Uterus (tissue), 4 donors: ENCODE measurements around the gene RASAL2. TPM values are rescaled to one million over a fixed set of nuclear protein-coding genes. Genes with fewer than 3 reads are reported as not detected.

Experiments
- DNase-seq, 2 donors: peaks; one replicate each; pipeline ENCODE4 v3.0.0-alpha.2; 2019 to 2020
- H3K27ac ChIP-seq, 2 donors: fragments of 200-600 bp; sonication (generic); 1 replicate in 1 of 2; 2 replicates in 1 of 2; pipeline ENCODE4 v1.5.1; 2016 to 2018
- H3K27me3 ChIP-seq, 2 donors: fragments of 200-600 bp; sonication (generic); one replicate each; pipeline ENCODE4 v1.5.1; 2018 to 2019; ENCODE audit warnings: control low read depth in 1 of 2
- H3K36me3 ChIP-seq, 2 donors: fragments of 200-600 bp; sonication (generic); one replicate each; pipeline ENCODE4 v1.5.1; 2019; ENCODE audit warnings: control low read depth in 1 of 2
- H3K4me1 ChIP-seq, 2 donors: fragments of 200-600 bp; sonication (generic); one replicate each; pipeline ENCODE4 v1.5.1; 2018 to 2019; ENCODE audit warnings: control low read depth in 1 of 2
- H3K4me3 ChIP-seq, 2 donors: fragments of 200-600 bp; sonication (generic); 1 replicate in 1 of 2; 2 replicates in 1 of 2; pipeline ENCODE4 v1.5.1; 2018 to 2019; ENCODE audit warnings: mild to moderate bottlenecking in 1 of 2
- H3K9me3 ChIP-seq, 2 donors: fragments of 200-600 bp; sonication (generic); one replicate each; pipeline ENCODE4 v1.5.1; 2019; ENCODE audit warnings: control low read depth in 1 of 2
- POLR2A ChIP-seq, 2 donors: fragments of 450-650 bp; IDR thresholded peaks; one replicate each; pipeline ENCODE4 v1.6.1; 2016; ENCODE audit warnings: antibody characterized with exemption in 2 of 2, mild to moderate bottlenecking in 1 of 2, moderate library complexity in 1 of 2
- intact Hi-C: fragments of 100-400 bp; cut with DNase I; formaldehyde crosslinking; loops from one replicate; pipeline ENCODE4 v1.15.1; 2023; ENCODE audit warnings: low total_unique reads
- total RNA-seq, 4 donors: library from RNA; depleted of rRNA in 3 of 4; stranded (reverse); fragments of >200 nt in 3 of 4; gene quantifications; one replicate each; pipeline versions ENCODE4 v1.1.0 to v1.2.4, GENCODE V29; 2014 to 2023
- TF ChIP-seq, protein P1 (sequence below), 4 experiments: fragments of 200-600 bp in 2 of 4; fragments of 450-650 bp in 2 of 4; sonication (generic) in 2 of 4; IDR thresholded peaks; one replicate each; pipeline ENCODE4 v1.5.1; 2016 to 2019; ENCODE audit warnings: antibody characterized with exemption in 4 of 4, mild to moderate bottlenecking in 2 of 4, moderate library complexity in 1 of 4
- donor health status: DM: yes; HTN: yes; CAD: no.

RASAL2 gene
- total RNA-seq, 4 donors from 2014 or later: 10.0 to 42.5 (median 29.8) TPM

DNA sequence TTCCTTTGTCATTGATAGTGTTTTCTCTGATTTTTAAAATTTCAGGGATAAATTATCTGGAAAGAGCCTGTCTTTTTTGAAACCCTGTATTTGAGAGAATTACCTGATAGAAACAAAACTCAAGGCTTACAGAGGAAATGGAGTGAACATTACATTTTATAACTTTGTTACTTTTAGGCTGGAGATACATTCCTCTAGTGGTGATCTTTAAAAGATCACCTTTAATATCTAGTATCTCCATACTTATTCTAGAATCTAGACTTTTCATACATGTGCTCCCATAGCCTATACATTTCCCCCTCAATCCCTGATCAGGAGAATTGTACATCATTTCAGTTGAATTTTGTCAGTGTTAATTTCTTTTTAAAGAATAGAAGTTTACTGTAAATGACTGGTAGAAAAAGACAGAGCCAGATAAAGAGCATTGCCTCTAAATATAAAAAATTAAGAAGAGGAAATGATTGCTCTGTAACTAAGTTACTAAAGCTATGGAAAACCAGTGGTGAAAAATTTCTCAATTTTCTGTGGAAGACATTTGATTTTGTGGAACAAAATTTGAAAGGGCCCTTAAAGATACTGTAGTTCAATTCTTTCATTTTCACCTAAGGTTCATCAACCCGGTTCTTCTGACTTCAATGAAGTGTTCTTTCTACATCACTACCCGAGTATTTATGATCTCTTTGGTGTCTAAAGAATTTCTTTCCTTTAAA lies 33.7 kb downstream of the RASAL2 start:
- DNase-seq: no peak
- Histone ChIP-seq H3K27me3 (no peaks in the 10 kb centered on the region), H3K4me1 (no peaks in the 10 kb centered on the region), H3K4me3 (no peak overlapping the region), H3K36me3 (no peaks in the 10 kb centered on the region), H3K27ac (no peak overlapping the region), H3K9me3 (no peaks in the 10 kb centered on the region)
- TF ChIP-seq, protein P1, sequence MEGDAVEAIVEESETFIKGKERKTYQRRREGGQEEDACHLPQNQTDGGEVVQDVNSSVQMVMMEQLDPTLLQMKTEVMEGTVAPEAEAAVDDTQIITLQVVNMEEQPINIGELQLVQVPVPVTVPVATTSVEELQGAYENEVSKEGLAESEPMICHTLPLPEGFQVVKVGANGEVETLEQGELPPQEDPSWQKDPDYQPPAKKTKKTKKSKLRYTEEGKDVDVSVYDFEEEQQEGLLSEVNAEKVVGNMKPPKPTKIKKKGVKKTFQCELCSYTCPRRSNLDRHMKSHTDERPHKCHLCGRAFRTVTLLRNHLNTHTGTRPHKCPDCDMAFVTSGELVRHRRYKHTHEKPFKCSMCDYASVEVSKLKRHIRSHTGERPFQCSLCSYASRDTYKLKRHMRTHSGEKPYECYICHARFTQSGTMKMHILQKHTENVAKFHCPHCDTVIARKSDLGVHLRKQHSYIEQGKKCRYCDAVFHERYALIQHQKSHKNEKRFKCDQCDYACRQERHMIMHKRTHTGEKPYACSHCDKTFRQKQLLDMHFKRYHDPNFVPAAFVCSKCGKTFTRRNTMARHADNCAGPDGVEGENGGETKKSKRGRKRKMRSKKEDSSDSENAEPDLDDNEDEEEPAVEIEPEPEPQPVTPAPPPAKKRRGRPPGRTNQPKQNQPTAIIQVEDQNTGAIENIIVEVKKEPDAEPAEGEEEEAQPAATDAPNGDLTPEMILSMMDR (IDR thresholded peaks at IDR 0.05): no peak
- TF ChIP-seq POLR2A (IDR thresholded peaks at IDR 0.05): no peak
- intact Hi-C loops: no loop called here

DNA sequence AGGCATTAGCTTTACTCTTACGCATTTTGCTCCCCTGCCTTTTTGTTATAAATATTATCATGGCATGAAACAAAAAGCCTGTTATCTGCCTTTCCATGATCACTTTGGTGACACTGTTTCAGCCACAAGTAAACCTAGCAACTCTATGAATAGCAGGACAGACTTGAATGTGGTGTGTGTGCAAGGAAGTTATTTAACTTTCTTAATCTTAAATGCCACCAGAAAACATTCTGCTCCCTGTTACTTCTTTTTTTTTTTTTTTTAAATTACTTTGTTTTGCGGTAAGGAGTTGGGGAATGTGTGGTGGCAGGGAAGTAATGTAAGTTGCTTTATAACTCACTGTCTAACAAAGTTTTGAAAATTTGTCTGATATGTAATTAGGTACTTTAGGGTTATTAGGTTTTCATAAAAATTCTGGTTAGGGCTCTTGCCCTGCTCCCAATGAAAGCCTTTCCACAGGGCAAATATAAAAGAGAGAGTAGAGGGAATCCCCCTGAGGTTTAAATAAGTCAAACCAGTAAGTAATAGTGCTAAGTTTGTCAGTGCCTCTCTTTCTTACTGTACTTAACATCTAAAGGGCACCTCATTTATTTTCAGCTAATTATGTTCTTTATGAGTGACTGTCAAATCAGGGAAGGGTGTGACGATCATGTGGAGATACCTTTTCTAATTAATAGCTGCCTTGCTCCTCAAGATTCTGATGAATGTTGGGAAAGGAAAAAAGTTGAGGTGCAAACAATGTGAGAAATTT lies 39.5 kb downstream of the RASAL2 start:
- no peak for DNase-seq
- Histone ChIP-seq H3K4me1 (no peaks in the 10 kb centered on the region), H3K4me3 (no peak overlapping the region), H3K36me3 (no peaks in the 10 kb centered on the region), H3K27ac (no peak overlapping the region), H3K9me3 (no peaks in the 10 kb centered on the region), H3K27me3 (no peaks in the 10 kb centered on the region)
- intact Hi-C loops: no loop called here
- TF ChIP-seq POLR2A (IDR thresholded peaks at IDR 0.05): no peak
- TF ChIP-seq, protein P1 (IDR thresholded peaks at IDR 0.05): no peak

DNA sequence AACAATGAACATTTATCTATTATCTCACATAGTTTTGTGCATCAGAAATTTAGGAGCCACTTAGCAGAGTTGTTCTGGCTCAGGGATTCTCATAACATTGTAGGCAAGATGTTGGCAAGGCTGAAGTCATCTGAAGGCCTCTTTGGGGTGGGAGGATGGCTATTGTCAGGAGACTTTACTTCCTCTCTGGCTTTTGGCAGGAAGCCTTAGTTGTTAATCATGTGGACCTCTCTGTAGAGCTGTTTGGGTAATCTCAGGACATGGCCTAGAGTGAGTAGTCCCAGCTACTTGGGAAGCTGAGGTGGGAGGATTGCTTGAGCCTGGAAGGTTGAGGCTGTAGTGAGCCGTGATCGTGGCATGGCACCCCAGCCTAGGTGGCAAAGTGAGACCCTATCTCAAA lies 40.2 kb downstream of the RASAL2 start:
- H3K4me1 ChIP-seq: no peaks in the 10 kb centered on the region
- no peaks in the 10 kb centered on the region for H3K27me3 ChIP-seq
- H3K4me3 ChIP-seq: no peak overlapping the region
- no peaks in the 10 kb centered on the region for H3K9me3 ChIP-seq
- TF ChIP-seq POLR2A (IDR thresholded peaks at IDR 0.05): no peak
- TF ChIP-seq, protein P1 (IDR thresholded peaks at IDR 0.05): no peak
- H3K36me3 ChIP-seq: no peaks in the 10 kb centered on the region
- intact Hi-C loops: no loop called here
- DNase-seq: no peak
- no peak overlapping the region for H3K27ac ChIP-seq

DNA sequence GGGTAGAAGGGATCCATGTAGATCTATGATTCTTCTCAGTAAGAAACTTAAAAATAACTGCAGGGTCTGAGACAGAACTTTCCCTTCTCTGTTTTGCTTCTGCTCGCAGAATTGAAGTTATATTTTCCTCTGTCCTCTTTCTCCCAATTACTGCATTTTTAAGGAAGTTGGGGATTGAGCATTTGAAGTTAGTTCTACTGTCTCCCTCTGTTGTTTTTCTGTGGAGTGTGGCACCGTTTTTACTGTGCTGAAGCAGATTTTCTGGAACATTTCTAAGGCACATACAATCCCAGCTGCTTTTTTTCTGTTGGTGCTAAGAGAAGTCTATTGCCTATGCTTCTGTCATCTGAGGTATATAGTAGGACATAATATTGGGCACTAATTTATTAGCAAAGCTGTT lies 43.3 kb downstream of the RASAL2 start:
- Histone ChIP-seq H3K4me1 (no peaks in the 10 kb centered on the region), H3K36me3 (no peaks in the 10 kb centered on the region), H3K27me3 (no peaks in the 10 kb centered on the region), H3K4me3 (no peak overlapping the region), H3K9me3 (no peaks in the 10 kb centered on the region), H3K27ac (no peak overlapping the region)
- intact Hi-C loops: no loop called here
- TF ChIP-seq POLR2A (IDR thresholded peaks at IDR 0.05): no peak
- TF ChIP-seq, protein P1 (IDR thresholded peaks at IDR 0.05): no peak
- no peak for DNase-seq

DNA sequence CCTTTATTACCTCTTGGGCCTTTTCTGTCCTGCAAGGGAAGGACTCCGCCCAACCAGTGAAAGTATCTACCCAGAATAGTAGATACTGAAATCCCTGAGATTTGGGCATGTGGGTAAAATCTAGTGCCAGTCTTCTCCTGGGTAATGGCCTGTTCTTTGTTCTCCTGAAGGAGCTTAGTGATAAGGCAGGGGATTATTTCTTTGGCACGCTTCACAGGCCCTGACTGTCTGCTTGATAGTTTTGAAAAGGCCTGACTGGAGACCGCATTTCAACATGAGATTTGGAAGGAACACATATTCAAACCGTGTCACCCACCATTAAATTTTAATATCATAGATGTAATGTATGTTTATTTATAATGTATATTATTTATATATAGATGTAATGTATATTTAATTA lies 48.9 kb downstream of the RASAL2 start:
- Histone ChIP-seq H3K4me3 (no peak overlapping the region), H3K27me3 (no peaks in the 10 kb centered on the region), H3K27ac (no peak overlapping the region), H3K9me3 (no peaks in the 10 kb centered on the region), H3K4me1 (no peaks in the 10 kb centered on the region), H3K36me3 (no peaks in the 10 kb centered on the region)
- intact Hi-C loops: no loop called here
- TF ChIP-seq, protein P1 (IDR thresholded peaks at IDR 0.05): no peak
- TF ChIP-seq POLR2A (IDR thresholded peaks at IDR 0.05): no peak
- no peak for DNase-seq
